ENCODE data around the gene TRAPPC2B.

The TRAPPC2B gene

GRCh38 chr19:57376151-57376550 is 12.8 kb downstream of the TRAPPC2B start:
- DNase-seq, result no peak

- no peak for DNase-seq
Measured at GRCh38 chr19:57377498-57378146, 14.3 kb downstream of the TRAPPC2B start.

DNA sequence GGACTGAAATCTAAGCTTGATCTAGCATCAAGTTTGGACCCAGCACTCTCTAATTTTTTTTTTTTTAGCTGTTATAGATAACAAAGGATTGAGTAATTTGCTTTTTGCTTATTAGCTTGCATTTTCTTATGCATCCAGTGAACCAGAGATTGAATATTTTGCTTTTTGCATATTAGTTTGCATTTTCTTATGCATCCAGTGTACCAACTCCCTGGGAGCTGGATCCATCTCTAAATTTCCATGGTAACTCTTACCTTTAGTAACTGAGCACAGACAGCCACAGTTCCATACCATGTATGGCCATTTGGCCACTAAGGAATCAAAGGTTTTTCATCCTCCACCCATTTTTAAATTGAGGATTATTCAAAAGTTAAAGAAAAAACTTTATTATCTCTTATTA is 17.6 kb downstream of the TRAPPC2B start:
- no peak for DNase-seq

DNA sequence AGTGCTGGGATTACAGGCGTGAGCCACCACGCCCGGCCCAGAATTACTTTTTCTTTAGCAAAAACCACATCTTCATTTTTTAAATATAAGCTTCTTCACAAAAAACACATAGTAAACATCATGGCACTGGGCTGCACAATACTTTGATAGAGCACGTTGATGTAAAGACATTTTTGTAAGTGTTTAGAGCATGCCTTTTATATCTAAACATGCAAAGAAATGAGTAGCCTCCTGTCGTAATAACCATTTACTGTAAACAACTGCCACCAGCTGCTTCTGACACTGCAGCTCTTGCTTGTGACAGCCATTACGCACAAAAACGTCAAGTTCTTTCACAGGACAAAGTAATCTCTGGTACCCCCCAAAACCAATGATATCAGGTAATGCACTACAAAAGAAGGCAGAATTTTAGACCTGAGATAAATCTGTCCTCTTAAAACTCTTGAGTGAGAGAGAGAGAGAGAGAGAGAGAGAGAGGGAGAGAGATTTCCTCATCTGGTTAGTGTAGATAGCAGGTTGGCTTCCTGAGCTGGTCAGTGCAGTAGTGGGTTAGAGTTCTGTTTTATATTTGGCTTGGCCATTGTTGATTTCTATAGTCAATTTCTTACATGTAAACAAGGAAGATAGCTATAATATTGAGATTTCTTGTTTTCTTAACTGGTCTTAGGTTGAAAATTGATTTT is 19.6 kb downstream of the TRAPPC2B start:
- DNase-seq, result no peak

- no peak for DNase-seq
Measured at GRCh38 chr19:57389194-57389729, 25.9 kb downstream of the TRAPPC2B start.

- DNase-seq, result peak; percentile 96
Measured at GRCh38 chr19:57389730-57390598, 26.6 kb downstream of the TRAPPC2B start, which contains the start of gene ZNF548. Gene ZNF548, plus strand, starts transcription at chr19:57389854. Its CDS starts 246 bp downstream, at chr19:57390100.

DNA sequence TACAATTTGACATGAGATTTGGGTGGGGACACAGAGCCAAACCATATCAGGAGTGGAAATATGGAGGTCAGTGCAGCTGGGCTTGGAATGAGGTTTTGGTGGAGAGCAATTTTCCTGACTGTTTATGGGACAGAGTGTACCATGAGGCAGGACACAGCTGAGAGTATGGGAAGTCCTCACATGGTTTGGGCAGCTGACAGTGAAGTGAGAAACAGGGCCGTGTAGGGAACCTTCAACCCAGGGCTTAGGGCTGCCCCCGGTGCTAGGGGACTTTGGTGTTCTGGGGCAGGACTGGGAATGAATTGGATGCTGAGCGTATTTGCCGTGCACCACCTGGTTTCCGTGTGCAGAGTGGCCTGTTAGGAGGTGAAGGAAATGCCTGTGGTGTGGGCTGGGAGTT is 32.4 kb downstream of the TRAPPC2B start:
- no peak for DNase-seq

DNA sequence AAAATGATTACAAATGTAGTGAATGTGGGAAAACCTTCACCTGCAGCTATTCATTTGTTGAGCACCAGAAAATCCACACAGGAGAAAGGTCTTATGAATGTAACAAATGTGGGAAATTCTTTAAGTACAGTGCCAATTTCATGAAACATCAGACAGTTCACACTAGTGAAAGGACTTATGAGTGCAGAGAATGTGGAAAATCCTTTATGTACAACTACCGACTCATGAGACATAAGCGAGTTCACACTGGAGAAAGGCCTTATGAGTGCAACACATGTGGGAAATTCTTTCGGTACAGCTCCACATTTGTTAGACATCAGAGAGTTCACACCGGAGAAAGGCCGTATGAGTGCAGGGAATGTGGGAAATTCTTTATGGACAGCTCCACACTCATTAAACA is 35.5 kb downstream of the TRAPPC2B start:
- DNase-seq, result no peak

- no peak for DNase-seq
Measured at GRCh38 chr19:57403737-57404563, 40.6 kb downstream of the TRAPPC2B start.

GRCh38 chr19:57406516-57407123 is 43.3 kb downstream of the TRAPPC2B start:
- no peak for DNase-seq

GRCh38 chr19:57410877-57411671 is 47.7 kb downstream of the TRAPPC2B start, which contains the start of gene ZNF17:
Gene ZNF17, plus strand, starts transcription at chr19:57411161. Its CDS starts 2,455 bp downstream, at chr19:57413616.
- DNase-seq, result peak; percentile 81

All from SHP77 treated with DMSO at 0.1 percent for 48 hours (cell line).